DMS153 treated with DMSO at 0.1 percent for 48 hours (cell line): ENCODE data around the gene ACER2.
A peak's percentile ranks its signal among the peaks of the same experiment; 100 is the strongest.
"Not testable (repeated sequence)": the region's sequence is repeated elsewhere in the genome, so short reads cannot be mapped to it uniquely, and the experiment has no call there.

Source experiments
- DNase-seq: peaks from one replicate; lab custom pipeline; 2025; ENCODE audit not compliant: unreplicated experiment; lab: John Stamatoyannopoulos, UW

The ACER2 gene

GRCh38 chr9:19408693-19409400, at the start of gene ACER2:
Gene ACER2, plus strand, starts transcription at chr9:19409009. Its CDS starts 76 bp downstream, at chr9:19409085.
- peak; percentile 94 for DNase-seq

GRCh38 chr9:19369107-19369506, 39.7 kb upstream of the ACER2 start:
- DNase-seq: no peak

- DNase-seq: no peak
Observed at GRCh38 chr9:19371942-19372341, 36.9 kb upstream of the ACER2 start.

- DNase-seq: no peak
Observed at GRCh38 chr9:19372567-19372966, 36.2 kb upstream of the ACER2 start.

- DNase-seq: no peak
Observed at GRCh38 chr9:19373527-19373926, 35.3 kb upstream of the ACER2 start.

- no peak for DNase-seq
Observed at GRCh38 chr9:19375538-19375937, 33.3 kb upstream of the ACER2 start.

- DNase-seq: no peak
Observed at GRCh38 chr9:19376931-19377330, 31.9 kb upstream of the ACER2 start.

GRCh38 chr9:19378164-19378563, 30.6 kb upstream of the ACER2 start:
- no peak for DNase-seq

- no peak for DNase-seq
Observed at GRCh38 chr9:19378647-19379046, 30.2 kb upstream of the ACER2 start.

- DNase-seq: no peak
Observed at GRCh38 chr9:19379283-19379682, 29.5 kb upstream of the ACER2 start.

GRCh38 chr9:19379697-19380046, 29.1 kb upstream of the ACER2 start:
- DNase-seq: no peak

- no peak for DNase-seq
Observed at GRCh38 chr9:19380826-19381075, 28.1 kb upstream of the ACER2 start.

- DNase-seq: no peak
Observed at GRCh38 chr9:19381656-19382055, 27.2 kb upstream of the ACER2 start.

- DNase-seq: not testable (repeated sequence)
Observed at GRCh38 chr9:19385212-19385611, 23.6 kb upstream of the ACER2 start.

- no peak for DNase-seq
Observed at GRCh38 chr9:19385786-19386501, 22.9 kb upstream of the ACER2 start.

GRCh38 chr9:19386502-19387044, 22.2 kb upstream of the ACER2 start:
- DNase-seq: no peak

- DNase-seq: no peak
Observed at GRCh38 chr9:19387317-19387716, 21.5 kb upstream of the ACER2 start.

GRCh38 chr9:19389539-19389938, 19.3 kb upstream of the ACER2 start:
- not testable (repeated sequence) for DNase-seq

- DNase-seq: no peak
Observed at GRCh38 chr9:19397845-19398244, 11.0 kb upstream of the ACER2 start.

- not testable (repeated sequence) for DNase-seq
Observed at GRCh38 chr9:19403231-19403630, 5.6 kb upstream of the ACER2 start.

GRCh38 chr9:19404283-19405075, 4.3 kb upstream of the ACER2 start:
- DNase-seq: no peak

GRCh38 chr9:19405771-19406170, 3.0 kb upstream of the ACER2 start:
- no peak for DNase-seq
